LNCaP clone FGC (cell line): ENCODE data around the gene MEAK7.

Experiments used
- DNase-seq: peaks from one replicate; pipeline ENCODE4 v3.0.0-alpha.2; 2011; ENCODE audit warnings: low read depth
- H3K4me3 ChIP-seq: 2 replicates; pipeline ENCODE4 v1.5.1; 2011; ENCODE audit warnings: mild to moderate bottlenecking, low read depth, low read length, control low read depth
- TF ChIP-seq, protein P1 (sequence below): IDR thresholded peaks from 2 replicates; pipeline ENCODE4 v1.5.1; 2012; ENCODE audit warnings: mild to moderate bottlenecking; ENCODE audit not compliant: control insufficient read depth, insufficient read depth; ENCODE audit errors: extremely low read depth

Gene MEAK7

DNA sequence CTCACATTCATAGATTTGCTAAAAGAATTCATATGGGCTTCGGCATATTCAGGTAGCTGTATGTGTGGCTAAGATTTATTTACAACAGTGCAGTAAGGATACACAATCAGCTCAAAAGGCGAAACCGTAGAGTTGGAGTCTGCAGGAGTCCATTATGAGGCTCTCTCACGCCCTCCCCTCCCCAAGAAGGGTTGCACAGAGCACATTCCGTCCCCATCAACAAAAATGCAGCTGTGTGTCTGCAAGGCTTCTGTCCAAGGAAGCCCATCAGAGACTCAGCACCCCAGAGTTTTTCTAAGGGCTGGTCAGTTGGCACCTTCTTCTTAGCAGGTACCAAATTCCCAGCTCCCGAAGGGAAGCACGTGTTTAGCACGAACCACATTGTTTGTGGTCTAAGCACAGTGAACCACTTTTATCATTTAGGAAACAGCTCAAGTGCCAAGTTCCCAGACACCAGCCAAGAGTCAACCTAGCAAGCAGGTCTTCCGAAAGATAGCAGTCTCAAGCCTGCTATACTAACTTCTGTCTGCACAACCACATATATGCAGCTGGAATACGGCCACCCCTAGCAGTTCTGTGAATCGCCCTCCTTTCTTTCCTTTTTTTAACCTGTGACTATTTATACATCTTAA lies 28.5 kb upstream of the MEAK7 start:
- DNase-seq = no peak
- no peak overlapping the region for H3K4me3 ChIP-seq
- TF ChIP-seq, protein P1, sequence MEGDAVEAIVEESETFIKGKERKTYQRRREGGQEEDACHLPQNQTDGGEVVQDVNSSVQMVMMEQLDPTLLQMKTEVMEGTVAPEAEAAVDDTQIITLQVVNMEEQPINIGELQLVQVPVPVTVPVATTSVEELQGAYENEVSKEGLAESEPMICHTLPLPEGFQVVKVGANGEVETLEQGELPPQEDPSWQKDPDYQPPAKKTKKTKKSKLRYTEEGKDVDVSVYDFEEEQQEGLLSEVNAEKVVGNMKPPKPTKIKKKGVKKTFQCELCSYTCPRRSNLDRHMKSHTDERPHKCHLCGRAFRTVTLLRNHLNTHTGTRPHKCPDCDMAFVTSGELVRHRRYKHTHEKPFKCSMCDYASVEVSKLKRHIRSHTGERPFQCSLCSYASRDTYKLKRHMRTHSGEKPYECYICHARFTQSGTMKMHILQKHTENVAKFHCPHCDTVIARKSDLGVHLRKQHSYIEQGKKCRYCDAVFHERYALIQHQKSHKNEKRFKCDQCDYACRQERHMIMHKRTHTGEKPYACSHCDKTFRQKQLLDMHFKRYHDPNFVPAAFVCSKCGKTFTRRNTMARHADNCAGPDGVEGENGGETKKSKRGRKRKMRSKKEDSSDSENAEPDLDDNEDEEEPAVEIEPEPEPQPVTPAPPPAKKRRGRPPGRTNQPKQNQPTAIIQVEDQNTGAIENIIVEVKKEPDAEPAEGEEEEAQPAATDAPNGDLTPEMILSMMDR = no peak

DNA sequence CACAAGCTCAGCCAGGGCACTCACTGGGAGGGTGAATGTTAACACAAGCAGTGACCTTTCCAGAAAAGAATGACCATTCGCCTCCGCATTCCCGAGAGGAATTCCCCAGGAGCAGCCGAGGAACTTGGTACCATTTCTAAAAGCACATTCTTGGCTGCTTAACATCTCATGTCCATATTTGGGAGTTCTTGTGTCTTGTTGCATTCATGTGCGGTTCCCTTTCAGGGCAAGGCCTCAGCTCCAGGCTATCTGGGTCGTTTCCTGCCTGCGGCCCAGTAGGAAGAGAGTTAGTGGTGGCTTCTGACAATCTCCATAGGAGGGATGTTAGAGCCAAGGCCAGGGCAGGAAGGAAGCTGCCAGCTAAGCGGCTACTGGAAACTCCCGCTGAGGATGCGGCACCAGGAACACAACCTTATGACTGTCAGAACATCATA lies 27.8 kb upstream of the MEAK7 start:
- no peak for DNase-seq
- TF ChIP-seq, protein P1 = no peak
- H3K4me3 ChIP-seq = no peak overlapping the region

- no peak for DNase-seq
Measured at GRCh38 chr16:84531671-84532111, 27.2 kb upstream of the MEAK7 start.

GRCh38 chr16:84530590-84530989 lies 26.1 kb upstream of the MEAK7 start:
- TF ChIP-seq, protein P1 = no peak
- no peak for DNase-seq
- no peak overlapping the region for H3K4me3 ChIP-seq

More at GRCh38 chr16:84531671-84532111, 27.2 kb upstream of the MEAK7 start:
- H3K4me3 ChIP-seq = no peak overlapping the region
- TF ChIP-seq, protein P1 = no peak

GRCh38 chr16:84529607-84530006 lies 25.1 kb upstream of the MEAK7 start:
- no peak overlapping the region for H3K4me3 ChIP-seq
- TF ChIP-seq, protein P1 = no peak
- no peak for DNase-seq

- H3K4me3 ChIP-seq = no peak overlapping the region
- TF ChIP-seq, protein P1 = no peak
- no peak for DNase-seq
Measured at GRCh38 chr16:84528322-84528721, 23.9 kb upstream of the MEAK7 start.
